Measurements from ENCODE around the gene EXOC4.
A peak's percentile ranks its signal among the peaks of the same experiment; 100 is the strongest.

EXOC4 gene

GRCh38 chr7:133873187-133873586 is 620.3 kb downstream of the EXOC4 start:
- TF ChIP-seq GATA2 (IDR thresholded peaks at IDR 0.05; ENCODE audit: low read depth, low read length) (no peak), GATA3 (IDR thresholded peaks at IDR 0.05; ENCODE audit: low read depth, low read length) (no peak)

GRCh38 chr7:133873631-133874030 is 620.8 kb downstream of the EXOC4 start:
- TF ChIP-seq GATA3 (IDR thresholded peaks at IDR 0.05; ENCODE audit: low read depth, low read length) (no peak), GATA2 (IDR thresholded peaks at IDR 0.05; ENCODE audit: low read depth, low read length) (no peak)

GRCh38 chr7:133883591-133883990 is 630.7 kb downstream of the EXOC4 start:
- TF ChIP-seq GATA3 (IDR thresholded peaks at IDR 0.05; ENCODE audit: low read depth, low read length) = no peak
- no peak for TF ChIP-seq GATA2 (IDR thresholded peaks at IDR 0.05; ENCODE audit: low read depth, low read length)

- TF ChIP-seq GATA2 (IDR thresholded peaks at IDR 0.05; ENCODE audit: low read depth, low read length) (no peak), GATA3 (IDR thresholded peaks at IDR 0.05; ENCODE audit: low read depth, low read length) (no peak)
These were observed 632.3 kb downstream of the EXOC4 start for GRCh38 chr7:133885213-133885612.

GRCh38 chr7:133886086-133886485 is 633.2 kb downstream of the EXOC4 start:
- TF ChIP-seq GATA2 (IDR thresholded peaks at IDR 0.05; ENCODE audit: low read depth, low read length) = no peak

GRCh38 chr7:133886797-133887196 is 633.9 kb downstream of the EXOC4 start:
- TF ChIP-seq GATA3 (IDR thresholded peaks at IDR 0.05; ENCODE audit: low read depth, low read length) = no peak
- no peak for TF ChIP-seq GATA2 (IDR thresholded peaks at IDR 0.05; ENCODE audit: low read depth, low read length)

GRCh38 chr7:133887459-133887858 is 634.6 kb downstream of the EXOC4 start:
- TF ChIP-seq GATA2 (IDR thresholded peaks at IDR 0.05; ENCODE audit: low read depth, low read length) (peak; percentile 82), GATA3 (IDR thresholded peaks at IDR 0.05; ENCODE audit: low read depth, low read length) (peak; percentile 52; the same call in 1 of the 2 replicates)

GRCh38 chr7:133888061-133888930 is 635.4 kb downstream of the EXOC4 start:
- TF ChIP-seq GATA3 (IDR thresholded peaks at IDR 0.05; ENCODE audit: low read depth, low read length) = no peak
- TF ChIP-seq GATA2 (IDR thresholded peaks at IDR 0.05; ENCODE audit: low read depth, low read length) = no peak

GRCh38 chr7:133904776-133905175 is 651.9 kb downstream of the EXOC4 start:
- no peak for TF ChIP-seq GATA3 (IDR thresholded peaks at IDR 0.05; ENCODE audit: low read depth, low read length)
- TF ChIP-seq GATA2 (IDR thresholded peaks at IDR 0.05; ENCODE audit: low read depth, low read length) = no peak

- no peak for TF ChIP-seq GATA2 (IDR thresholded peaks at IDR 0.05; ENCODE audit: low read depth, low read length)
- no peak for TF ChIP-seq GATA3 (IDR thresholded peaks at IDR 0.05; ENCODE audit: low read depth, low read length)
These were observed 657.9 kb downstream of the EXOC4 start for GRCh38 chr7:133910761-133911160.

GRCh38 chr7:133911724-133912123 is 658.8 kb downstream of the EXOC4 start:
- TF ChIP-seq GATA2 (IDR thresholded peaks at IDR 0.05; ENCODE audit: low read depth, low read length) = no peak
- TF ChIP-seq GATA3 (IDR thresholded peaks at IDR 0.05; ENCODE audit: low read depth, low read length) = no peak

GRCh38 chr7:133912916-133913697 is 660.2 kb downstream of the EXOC4 start:
- no peak for TF ChIP-seq GATA3 (IDR thresholded peaks at IDR 0.05; ENCODE audit: low read depth, low read length)

GRCh38 chr7:133916621-133917020 is 663.7 kb downstream of the EXOC4 start:
- no peak for TF ChIP-seq GATA2 (IDR thresholded peaks at IDR 0.05; ENCODE audit: low read depth, low read length)
- TF ChIP-seq GATA3 (IDR thresholded peaks at IDR 0.05; ENCODE audit: low read depth, low read length) = no peak

- TF ChIP-seq GATA2 (IDR thresholded peaks at IDR 0.05; ENCODE audit: low read depth, low read length) = no peak
- no peak for TF ChIP-seq GATA3 (IDR thresholded peaks at IDR 0.05; ENCODE audit: low read depth, low read length)
These were observed 666.9 kb downstream of the EXOC4 start for GRCh38 chr7:133919810-133920209.

Measured in SH-SY5Y (cell line).